Measurements from ENCODE around the gene TTLL1.

TTLL1 gene

GRCh38 chr22:43127166-43127908 is 38.1 kb upstream of the TTLL1 start:
- Histone ChIP-seq H3K4me3 (ENCODE audit: low read length) (no peak overlapping the region), H3K9me3 (ENCODE audit: control insufficient read depth, insufficient read depth, low read length) (no peaks in the 10 kb centered on the region), H3K27ac (ENCODE audit: low read length) (no peak overlapping the region), H3K36me3 (ENCODE audit: control insufficient read depth, insufficient read depth, low read length) (no peaks in the 10 kb centered on the region), H3K27me3 (ENCODE audit: control insufficient read depth, insufficient read depth, low read length) (no peaks in the 10 kb centered on the region), H3K4me1 (ENCODE audit: control insufficient read depth, insufficient read depth, low read length) (no peaks in the 10 kb centered on the region; the same call in 1 of the 2 replicates)
- DNase-seq (ENCODE audit: low read depth, low spot score): no peak
- WGBS (ENCODE audit: insufficient coverage, insufficient read length): no CpG with 5 or more reads among the region's 17 CpGs

GRCh38 chr22:43126501-43127165 is 37.4 kb upstream of the TTLL1 start:
- Histone ChIP-seq H3K27me3 (ENCODE audit: control insufficient read depth, insufficient read depth, low read length) (no peaks in the 10 kb centered on the region), H3K9me3 (ENCODE audit: control insufficient read depth, insufficient read depth, low read length) (no peaks in the 10 kb centered on the region), H3K36me3 (ENCODE audit: control insufficient read depth, insufficient read depth, low read length) (no peaks in the 10 kb centered on the region), H3K4me1 (ENCODE audit: control insufficient read depth, insufficient read depth, low read length) (no peaks in the 10 kb centered on the region; the same call in 1 of the 2 replicates), H3K27ac (ENCODE audit: low read length) (no peak overlapping the region), H3K4me3 (ENCODE audit: low read length) (no peak overlapping the region)
- DNase-seq (ENCODE audit: low read depth, low spot score): no peak
- no CpG with 5 or more reads among the region's 5 CpGs for WGBS (ENCODE audit: insufficient coverage, insufficient read length)

- Histone ChIP-seq H3K4me1 (ENCODE audit: control insufficient read depth, insufficient read depth, low read length) (no peaks in the 10 kb centered on the region; the same call in 1 of the 2 replicates), H3K27ac (ENCODE audit: low read length) (no peak overlapping the region)
- WGBS (ENCODE audit: insufficient coverage, insufficient read length): no CpG with 5 or more reads among the region's 7 CpGs
Observed at GRCh38 chr22:43118953-43119458, 29.8 kb upstream of the TTLL1 start.

GRCh38 chr22:43118024-43118849 is 29.0 kb upstream of the TTLL1 start:
- H3K27ac ChIP-seq (ENCODE audit: low read length): no peak overlapping the region

More at GRCh38 chr22:43118953-43119458, 29.8 kb upstream of the TTLL1 start:
- no peaks in the 10 kb centered on the region for H3K36me3 ChIP-seq (ENCODE audit: control insufficient read depth, insufficient read depth, low read length)
- no peak for DNase-seq (ENCODE audit: low read depth, low spot score)
- H3K9me3 ChIP-seq (ENCODE audit: control insufficient read depth, insufficient read depth, low read length): no peaks in the 10 kb centered on the region
- H3K4me3 ChIP-seq (ENCODE audit: low read length): no peak overlapping the region
- no peaks in the 10 kb centered on the region for H3K27me3 ChIP-seq (ENCODE audit: control insufficient read depth, insufficient read depth, low read length)

GRCh38 chr22:43116932-43117331 is 27.7 kb upstream of the TTLL1 start:
- no CpG with 5 or more reads among the region's 7 CpGs for WGBS (ENCODE audit: insufficient coverage, insufficient read length)
- no peak for DNase-seq (ENCODE audit: low read depth, low spot score)
- H3K36me3 ChIP-seq (ENCODE audit: control insufficient read depth, insufficient read depth, low read length): no peaks in the 10 kb centered on the region
- H3K9me3 ChIP-seq (ENCODE audit: control insufficient read depth, insufficient read depth, low read length): no peaks in the 10 kb centered on the region
- H3K27me3 ChIP-seq (ENCODE audit: control insufficient read depth, insufficient read depth, low read length): peaks cover under 1% of the 10 kb centered on the region; the same call in 1 of the 2 replicates
- no peaks in the 10 kb centered on the region; the same call in 1 of the 2 replicates for H3K4me1 ChIP-seq (ENCODE audit: control insufficient read depth, insufficient read depth, low read length)
- no peak overlapping the region for H3K4me3 ChIP-seq (ENCODE audit: low read length)
- H3K27ac ChIP-seq (ENCODE audit: low read length): no peak overlapping the region

More at GRCh38 chr22:43118024-43118849, 29.0 kb upstream of the TTLL1 start:
- no peak for DNase-seq (ENCODE audit: low read depth, low spot score)
- H3K9me3 ChIP-seq (ENCODE audit: control insufficient read depth, insufficient read depth, low read length): no peaks in the 10 kb centered on the region
- H3K36me3 ChIP-seq (ENCODE audit: control insufficient read depth, insufficient read depth, low read length): no peaks in the 10 kb centered on the region
- H3K27me3 ChIP-seq (ENCODE audit: control insufficient read depth, insufficient read depth, low read length): no peaks in the 10 kb centered on the region; the same call in 1 of the 2 replicates
- no peak overlapping the region for H3K4me3 ChIP-seq (ENCODE audit: low read length)
- H3K4me1 ChIP-seq (ENCODE audit: control insufficient read depth, insufficient read depth, low read length): no peaks in the 10 kb centered on the region; the same call in 1 of the 2 replicates
- WGBS (ENCODE audit: insufficient coverage, insufficient read length): no CpG with 5 or more reads among the region's 21 CpGs

GRCh38 chr22:43114958-43115357 is 25.8 kb upstream of the TTLL1 start:
- Histone ChIP-seq H3K36me3 (ENCODE audit: control insufficient read depth, insufficient read depth, low read length) (no peaks in the 10 kb centered on the region), H3K4me1 (ENCODE audit: control insufficient read depth, insufficient read depth, low read length) (no peaks in the 10 kb centered on the region; the same call in 1 of the 2 replicates), H3K9me3 (ENCODE audit: control insufficient read depth, insufficient read depth, low read length) (no peaks in the 10 kb centered on the region), H3K4me3 (ENCODE audit: low read length) (no peak overlapping the region), H3K27ac (ENCODE audit: low read length) (no peak overlapping the region), H3K27me3 (ENCODE audit: control insufficient read depth, insufficient read depth, low read length) (peaks cover 13% of the 10 kb centered on the region)
- no peak for DNase-seq (ENCODE audit: low read depth, low spot score)
- WGBS (ENCODE audit: insufficient coverage, insufficient read length): no CpG with 5 or more reads among the region's 5 CpGs

- Histone ChIP-seq H3K9me3 (ENCODE audit: control insufficient read depth, insufficient read depth, low read length) (no peaks in the 10 kb centered on the region), H3K36me3 (ENCODE audit: control insufficient read depth, insufficient read depth, low read length) (no peaks in the 10 kb centered on the region), H3K27me3 (ENCODE audit: control insufficient read depth, insufficient read depth, low read length) (peaks cover 18% of the 10 kb centered on the region), H3K4me3 (ENCODE audit: low read length) (no peak overlapping the region), H3K4me1 (ENCODE audit: control insufficient read depth, insufficient read depth, low read length) (peaks cover 1% of the 10 kb centered on the region), H3K27ac (ENCODE audit: low read length) (no peak overlapping the region)
- DNase-seq (ENCODE audit: low read depth, low spot score): no peak
- no CpG with 5 or more reads among the region's 13 CpGs for WGBS (ENCODE audit: insufficient coverage, insufficient read length)
Observed at GRCh38 chr22:43113526-43114251, 24.5 kb upstream of the TTLL1 start.

GRCh38 chr22:43110927-43111623 is 21.9 kb upstream of the TTLL1 start:
- H3K27me3 ChIP-seq (ENCODE audit: control insufficient read depth, insufficient read depth, low read length): peaks cover 19% of the 10 kb centered on the region
- no peak overlapping the region for H3K27ac ChIP-seq (ENCODE audit: low read length)
- no peaks in the 10 kb centered on the region for H3K9me3 ChIP-seq (ENCODE audit: control insufficient read depth, insufficient read depth, low read length)
- H3K4me3 ChIP-seq (ENCODE audit: low read length): peak overlapping the region; percentile 64; the same call in 1 of the 2 replicates
- DNase-seq (ENCODE audit: low read depth, low spot score): no peak
- WGBS (ENCODE audit: insufficient coverage, insufficient read length): no CpG with 5 or more reads among the region's 86 CpGs
- H3K36me3 ChIP-seq (ENCODE audit: control insufficient read depth, insufficient read depth, low read length): no peaks in the 10 kb centered on the region
- peaks cover 1% of the 10 kb centered on the region; the same call in 1 of the 2 replicates for H3K4me1 ChIP-seq (ENCODE audit: control insufficient read depth, insufficient read depth, low read length)

GRCh38 chr22:43110444-43110926 is 21.3 kb upstream of the TTLL1 start, which contains the start of gene BIK:
BIK (plus strand) TSS chr22:43110750; CDS start chr22:43124023, 13,273 bp downstream.
- DNase-seq (ENCODE audit: low read depth, low spot score): no peak
- no peak within 1 kb of the TSS for H3K27ac ChIP-seq (ENCODE audit: low read length)
- H3K4me3 ChIP-seq (ENCODE audit: low read length): peak within 1 kb of the TSS; percentile 64; the same call in 1 of the 2 replicates
- H3K36me3 ChIP-seq (ENCODE audit: control insufficient read depth, insufficient read depth, low read length): no peaks in the 10 kb centered on the region
- H3K4me1 ChIP-seq (ENCODE audit: control insufficient read depth, insufficient read depth, low read length): peaks cover 1% of the 10 kb centered on the region; the same call in 1 of the 2 replicates
- peaks cover 19% of the 10 kb centered on the region for H3K27me3 ChIP-seq (ENCODE audit: control insufficient read depth, insufficient read depth, low read length)
- no CpG with 5 or more reads among the region's 49 CpGs for WGBS (ENCODE audit: insufficient coverage, insufficient read length)
- H3K9me3 ChIP-seq (ENCODE audit: control insufficient read depth, insufficient read depth, low read length): no peaks in the 10 kb centered on the region
